Fibroblast of lung (primary cell): ENCODE measurements around the gene TTLL6. TPM values are rescaled to one million over a fixed set of nuclear protein-coding genes. Genes with fewer than 3 reads are reported as not detected.

Experiments
- DNase-seq, 2 donors: peaks; one replicate each; pipeline versions ENCODE4 v3.0.0 to v3.0.0-alpha.2; 2010; ENCODE audit warnings: low read depth in 2 of 2
- H2AFZ ChIP-seq: 2 replicates; pipeline ENCODE4 v1.5.1; 2012; ENCODE audit warnings: low read length, control low read depth, inconsistent platforms
- H3K27ac ChIP-seq: 2 replicates; pipeline ENCODE4 v1.5.1; 2011; ENCODE audit warnings: low read length, control low read depth; ENCODE audit not compliant: insufficient read depth
- H3K27me3 ChIP-seq: 2 replicates; pipeline ENCODE4 v1.5.1; 2011; ENCODE audit warnings: mild to moderate bottlenecking, low read length; ENCODE audit not compliant: control insufficient read depth, insufficient read depth
- H3K36me3 ChIP-seq: 2 replicates; pipeline ENCODE4 v1.5.1; 2011; ENCODE audit warnings: low read length; ENCODE audit not compliant: control insufficient read depth, insufficient read depth
- H3K4me1 ChIP-seq: 2 replicates; pipeline ENCODE4 v1.5.1; 2011; ENCODE audit warnings: low read length; ENCODE audit not compliant: control insufficient read depth, insufficient read depth; ENCODE audit errors: extremely low read depth
- H3K4me2 ChIP-seq: 2 replicates; pipeline ENCODE4 v1.5.1; 2011; ENCODE audit warnings: low read length, control low read depth; ENCODE audit not compliant: insufficient read depth; ENCODE audit errors: extremely low read depth
- H3K4me3 ChIP-seq, 4 experiments: fragments of 200-600 bp in 1 of 4; sonication (generic) in 1 of 4; replicated peaks in 1 of 4; 2 replicates each; pipeline ENCODE4 v1.5.1; 2011 to 2016; ENCODE audit warnings: low read length in 4 of 4, low read depth in 3 of 4, mild to moderate bottlenecking in 3 of 4, control low read depth in 2 of 4, inconsistent platforms in 1 of 4, mixed read lengths in 1 of 4; ENCODE audit not compliant: insufficient read depth in 1 of 4; ENCODE audit errors: control extremely low read depth in 1 of 4
- H3K79me2 ChIP-seq: 2 replicates; pipeline ENCODE4 v1.5.1; 2012; ENCODE audit warnings: mild to moderate bottlenecking, low read length, inconsistent platforms; ENCODE audit not compliant: control insufficient read depth, insufficient read depth
- H3K9ac ChIP-seq: 2 replicates; pipeline ENCODE4 v1.5.1; 2011; ENCODE audit warnings: mild to moderate bottlenecking, low read length, control low read depth; ENCODE audit not compliant: insufficient read depth
- H3K9me3 ChIP-seq: 2 replicates; pipeline ENCODE4 v1.5.1; 2012; ENCODE audit warnings: low read depth, low read length; ENCODE audit not compliant: control insufficient read depth, insufficient read depth
- H4K20me1 ChIP-seq: 2 replicates; pipeline ENCODE4 v1.5.1; 2011; ENCODE audit warnings: low read length; ENCODE audit not compliant: control insufficient read depth, insufficient read depth; ENCODE audit errors: extremely low read depth
- CTCF ChIP-seq, 2 donors: IDR thresholded peaks in 1 of 2; conservative IDR thresholded peaks in 1 of 2; 1 replicate in 1 of 2; 2 replicates in 1 of 2; pipeline ENCODE4 v1.5.1; 2011 to 2012; ENCODE audit warnings: low read length in 2 of 2, control low read depth in 1 of 2, inconsistent platforms in 1 of 2, low read depth in 1 of 2, mild to moderate bottlenecking in 1 of 2
- EZH2 ChIP-seq: IDR thresholded peaks from 2 replicates; pipeline ENCODE4 v1.5.1; 2012; ENCODE audit warnings: low read length, control low read depth, mild to moderate bottlenecking; ENCODE audit errors: missing control alignments
- polyA plus RNA-seq, 2 donors: library from polyadenylated mRNA; depleted of rRNA in 1 of 2; stranded (reverse) in 1 of 2; unstranded in 1 of 2; fragments of >200 nt; gene quantifications; 2 replicates each; pipeline ENCODE4 v1.2.1, GENCODE V29; 2011 to 2012; ENCODE audit warnings: missing spikeins in 1 of 2
- total RNA-seq: library from RNA; depleted of rRNA; stranded (reverse); fragments of >200 nt; gene quantifications from 2 replicates; pipeline ENCODE4 v1.2.1, GENCODE V29; 2014

Gene TTLL6
- total and polyA plus RNA-seq, 2 donors (not counting 1 experiment from before 2014, with no cell fraction given) = 0.17 TPM; not detected in 1

- H3K79me2 ChIP-seq = no peaks in the 10 kb centered on the region
- no peak overlapping the region for H2AFZ ChIP-seq
- no peak overlapping the region for H3K27ac ChIP-seq
- H3K9me3 ChIP-seq = no peaks in the 10 kb centered on the region
- H3K4me3 ChIP-seq = no peak overlapping the region
- no peak overlapping the region for H3K4me2 ChIP-seq
- H4K20me1 ChIP-seq = no peaks in the 10 kb centered on the region
- no peaks in the 10 kb centered on the region for H3K27me3 ChIP-seq
- TF ChIP-seq CTCF (conservative IDR thresholded peaks at IDR 0.05 in 1 of 2, IDR thresholded peaks at IDR 0.05 in 1 of 2; ENCODE audit: low read depth in 1 of 2, low read length in 2 of 2) = no peak
- no peak for TF ChIP-seq EZH2
- H3K4me1 ChIP-seq = no peaks in the 10 kb centered on the region
- H3K36me3 ChIP-seq = no peaks in the 10 kb centered on the region
- no peak for DNase-seq
- no peak overlapping the region for H3K9ac ChIP-seq
Measured at GRCh38 chr17:48779421-48779820, 37.6 kb downstream of the TTLL6 start.

DNA sequence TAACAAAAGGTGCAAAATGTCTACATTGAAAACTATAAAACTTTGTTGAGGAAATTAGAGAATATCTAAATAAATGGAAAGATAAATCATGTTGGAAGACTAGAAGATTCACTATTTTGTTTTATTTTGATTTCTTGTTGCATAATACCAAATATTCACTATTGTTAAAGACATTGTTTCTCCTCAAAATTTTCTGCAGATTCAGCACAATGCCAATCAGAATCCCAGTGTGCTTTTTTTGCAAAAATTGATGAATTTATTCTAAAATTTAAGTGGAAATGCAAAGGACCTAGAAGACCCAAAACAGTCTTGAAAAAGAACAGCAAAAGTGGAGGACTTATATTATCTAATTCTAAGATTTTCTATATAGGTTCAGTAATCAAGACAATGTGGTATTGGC, 40.4 kb downstream of the TTLL6 start:
- TF ChIP-seq EZH2 (no peak), CTCF (conservative IDR thresholded peaks at IDR 0.05 in 1 of 2, IDR thresholded peaks at IDR 0.05 in 1 of 2; ENCODE audit: low read depth in 1 of 2, low read length in 2 of 2) (no peak)
- Histone ChIP-seq H3K27me3 (no peaks in the 10 kb centered on the region), H3K27ac (no peak overlapping the region), H3K4me3 (no peak overlapping the region), H4K20me1 (no peaks in the 10 kb centered on the region), H2AFZ (no peak overlapping the region), H3K4me2 (no peak overlapping the region), H3K36me3 (no peaks in the 10 kb centered on the region), H3K4me1 (no peaks in the 10 kb centered on the region), H3K79me2 (no peaks in the 10 kb centered on the region), H3K9me3 (no peaks in the 10 kb centered on the region), H3K9ac (no peak overlapping the region)
- DNase-seq = no peak

DNA sequence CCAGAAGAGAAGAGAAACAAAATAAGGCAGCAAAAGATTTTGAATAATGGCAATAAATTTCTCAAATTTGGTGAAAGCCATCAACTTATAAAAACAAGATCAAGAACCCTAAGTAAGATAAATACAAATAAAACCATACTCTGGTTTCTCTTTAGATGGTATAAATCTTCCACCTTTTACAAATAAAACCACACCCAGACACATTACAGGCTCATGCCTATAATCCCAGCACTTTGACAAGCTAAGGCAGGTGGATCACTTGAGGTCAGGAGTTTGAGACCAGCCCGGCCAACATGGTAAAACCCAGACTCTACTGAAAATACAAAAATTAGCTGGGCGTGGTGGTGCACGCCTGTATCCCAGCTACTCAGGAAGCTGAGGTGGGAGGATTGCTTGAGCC, 43.8 kb downstream of the TTLL6 start:
- Histone ChIP-seq H2AFZ (no peak overlapping the region), H3K4me1 (no peaks in the 10 kb centered on the region), H3K27ac (no peak overlapping the region), H3K4me2 (no peak overlapping the region), H3K9ac (no peak overlapping the region), H3K79me2 (no peaks in the 10 kb centered on the region), H3K9me3 (no peaks in the 10 kb centered on the region), H3K4me3 (no peak overlapping the region), H4K20me1 (no peaks in the 10 kb centered on the region), H3K27me3 (peaks cover 3% of the 10 kb centered on the region), H3K36me3 (no peaks in the 10 kb centered on the region)
- no peak for DNase-seq
- TF ChIP-seq CTCF (conservative IDR thresholded peaks at IDR 0.05 in 1 of 2, IDR thresholded peaks at IDR 0.05 in 1 of 2; ENCODE audit: low read depth in 1 of 2, low read length in 2 of 2) = no peak
- no peak for TF ChIP-seq EZH2
